Thoracic aorta (tissue), 2 donors: ENCODE results near the gene PECR. TPM values are rescaled to one million over a fixed set of nuclear protein-coding genes. Genes with fewer than 3 reads are reported as not detected.

Experiments used
- ATAC-seq: fragments of 150-250 bp; one replicate; pipeline ENCODE4 v1.8.0; 2017; ENCODE audit warnings: low read depth; ENCODE audit not compliant: insufficient number of reproducible peaks, low FRiP score
- DNase-seq: peaks from one replicate; pipeline ENCODE4 v3.0.0-alpha.2; 2020; ENCODE audit warnings: low spot score
- H3K27ac ChIP-seq, 2 donors: fragments of 200-600 bp; sonication (generic); 1 replicate in 1 of 2; 2 replicates in 1 of 2; pipeline ENCODE4 v1.5.1; 2016; ENCODE audit warnings: mild to moderate bottlenecking in 2 of 2, moderate library complexity in 2 of 2
- H3K27me3 ChIP-seq: fragments of 200-600 bp; sonication (generic); replicated peaks from 2 replicates; pipeline ENCODE4 v1.6.0; 2016; ENCODE audit warnings: mild to moderate bottlenecking; ENCODE audit not compliant: insufficient read depth
- H3K36me3 ChIP-seq: fragments of 200-600 bp; sonication (generic); one replicate; pipeline ENCODE4 v1.5.1; 2016
- H3K4me1 ChIP-seq, 2 donors: fragments of 200-600 bp; sonication (generic); 1 replicate in 1 of 2; 2 replicates in 1 of 2; pipeline versions ENCODE4 v1.5.1 to v1.6.0; 2016; ENCODE audit warnings: low read depth in 2 of 2, mild to moderate bottlenecking in 1 of 2; ENCODE audit not compliant: control insufficient read depth in 1 of 2
- H3K4me3 ChIP-seq: fragments of 200-600 bp; sonication (generic); 2 replicates; pipeline ENCODE4 v1.5.1; 2016; ENCODE audit warnings: mild to moderate bottlenecking
- H3K9me3 ChIP-seq: fragments of 200-600 bp; sonication (generic); 2 replicates; pipeline ENCODE4 v1.5.1; 2016
- CTCF ChIP-seq: fragments of 200-600 bp; sonication (generic); IDR thresholded peaks from one replicate; pipeline ENCODE4 v1.5.1; 2019; ENCODE audit warnings: antibody characterized with exemption
- total RNA-seq, 2 donors: library from RNA; depleted of rRNA; stranded (reverse); fragments of >200 nt; gene quantifications; one replicate each; pipeline versions ENCODE4 v1.1.0 to v1.2.3, GENCODE V29; 2016

PECR gene
- total RNA-seq, 2 donors from 2014 or later, result 2.8 to 7.3 TPM

- no peak for ATAC-seq
- Histone ChIP-seq H3K36me3 (no peaks in the 10 kb centered on the region), H3K4me3 (no peak overlapping the region), H3K27me3 (no peaks in the 10 kb centered on the region), H3K27ac (no peak overlapping the region), H3K4me1 (no peaks in the 10 kb centered on the region), H3K9me3 (no peaks in the 10 kb centered on the region)
- no peak for TF ChIP-seq CTCF
- no peak for DNase-seq
These were observed 25.9 kb downstream of the PECR start for GRCh38 chr2:216055680-216056079.

GRCh38 chr2:216052420-216052819 is 29.2 kb downstream of the PECR start:
- Histone ChIP-seq H3K4me3 (no peak overlapping the region), H3K27me3 (no peaks in the 10 kb centered on the region), H3K36me3 (no peaks in the 10 kb centered on the region), H3K9me3 (no peaks in the 10 kb centered on the region), H3K4me1 (no peaks in the 10 kb centered on the region), H3K27ac (no peak overlapping the region)
- ATAC-seq (no peak), DNase-seq (no peak)
- no peak for TF ChIP-seq CTCF

GRCh38 chr2:216051350-216051749 is 30.3 kb downstream of the PECR start:
- no peak for DNase-seq
- H3K9me3 ChIP-seq, result no peaks in the 10 kb centered on the region
- H3K4me3 ChIP-seq, result no peak overlapping the region
- ATAC-seq, result no peak
- H3K36me3 ChIP-seq, result no peaks in the 10 kb centered on the region
- H3K27me3 ChIP-seq, result no peaks in the 10 kb centered on the region
- no peaks in the 10 kb centered on the region for H3K4me1 ChIP-seq
- no peak for TF ChIP-seq CTCF
- no peak overlapping the region for H3K27ac ChIP-seq

DNA sequence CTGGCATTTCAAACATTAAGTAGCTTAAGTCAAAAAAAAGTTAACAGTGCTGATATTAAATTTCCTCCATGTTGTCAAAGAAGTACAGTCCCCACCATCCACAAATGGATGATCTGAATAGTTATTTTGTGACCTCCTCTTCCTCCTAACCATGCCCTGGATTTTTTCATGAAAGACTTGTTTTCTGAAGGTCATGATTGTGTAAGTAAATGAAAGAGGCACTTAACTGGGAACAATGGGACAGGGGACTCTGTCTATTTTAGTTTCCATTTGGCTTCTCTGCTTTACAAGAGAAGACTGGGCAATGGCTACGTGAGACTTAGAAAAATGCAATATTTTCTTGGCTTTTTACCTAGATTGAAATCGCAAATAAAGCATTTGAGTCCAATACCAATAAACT is 32.2 kb downstream of the PECR start:
- no peak for TF ChIP-seq CTCF
- no peak for DNase-seq
- H3K4me1 ChIP-seq, result no peaks in the 10 kb centered on the region
- no peak for ATAC-seq
- no peak overlapping the region for H3K27ac ChIP-seq
- H3K9me3 ChIP-seq, result no peaks in the 10 kb centered on the region
- no peak overlapping the region for H3K4me3 ChIP-seq
- no peaks in the 10 kb centered on the region for H3K36me3 ChIP-seq
- H3K27me3 ChIP-seq, result no peaks in the 10 kb centered on the region

- Histone ChIP-seq H3K27me3 (no peaks in the 10 kb centered on the region), H3K27ac (no peak overlapping the region), H3K4me1 (no peaks in the 10 kb centered on the region), H3K4me3 (no peak overlapping the region), H3K9me3 (no peaks in the 10 kb centered on the region), H3K36me3 (no peaks in the 10 kb centered on the region)
- ATAC-seq (no peak), DNase-seq (no peak)
- TF ChIP-seq CTCF, result no peak
These were observed 34.2 kb downstream of the PECR start for GRCh38 chr2:216047397-216047796.
